CD14-positive monocyte (primary cell): ENCODE results near the gene HDAC4. TPM values are rescaled to one million over a fixed set of nuclear protein-coding genes. Genes with fewer than 3 reads are reported as not detected.

ENCODE experiments used
- DNase-seq, 3 donors: peaks; one replicate each; pipeline ENCODE4 v3.0.0-alpha.2; 2011 to 2022
- H2AFZ ChIP-seq: 2 replicates; pipeline ENCODE4 v1.6.0; 2012; ENCODE audit warnings: mild to moderate bottlenecking, low read depth, low read length, inconsistent platforms; ENCODE audit not compliant: insufficient read depth, poor library complexity, severe bottlenecking
- H3K27ac ChIP-seq, 2 donors: 1 replicate in 1 of 2; 2 replicates in 1 of 2; pipeline ENCODE4 v1.5.1; 2012 to 2013; ENCODE audit warnings: low read length in 2 of 2, control low read depth in 1 of 2, inconsistent platforms in 1 of 2, low read depth in 1 of 2, mild to moderate bottlenecking in 1 of 2
- H3K27me3 ChIP-seq, 2 donors: one replicate each; pipeline versions ENCODE4 v1.6.0 to v1.6.1; 2011 to 2013; ENCODE audit warnings: low read length in 2 of 2; ENCODE audit not compliant: control insufficient read depth in 2 of 2, insufficient read depth in 2 of 2
- H3K36me3 ChIP-seq, 2 donors: replicated peaks in 1 of 2; 1 replicate in 1 of 2; 2 replicates in 1 of 2; pipeline versions ENCODE4 v1.5.1 to v1.6.1; 2012 to 2013; ENCODE audit warnings: low read length in 2 of 2, control low read depth in 1 of 2, inconsistent platforms in 1 of 2, mild to moderate bottlenecking in 1 of 2; ENCODE audit not compliant: insufficient read depth in 2 of 2, control insufficient read depth in 1 of 2
- H3K4me1 ChIP-seq, 2 donors: 1 replicate in 1 of 2; 2 replicates in 1 of 2; pipeline versions ENCODE4 v1.5.1 to v1.6.1; 2012 to 2013; ENCODE audit warnings: low read length in 2 of 2, control low read depth in 1 of 2, inconsistent platforms in 1 of 2, mild to moderate bottlenecking in 1 of 2, moderate library complexity in 1 of 2; ENCODE audit not compliant: insufficient read depth in 2 of 2, control insufficient read depth in 1 of 2
- H3K4me2 ChIP-seq: replicated peaks from 2 replicates; pipeline ENCODE3; 2012; ENCODE audit warnings: low read length, moderate library complexity, mild to moderate bottlenecking; ENCODE audit not compliant: poor library complexity, severe bottlenecking; ENCODE audit errors: extremely low read depth
- H3K4me3 ChIP-seq, 3 experiments: fragments of 200-600 bp in 1 of 3; sonication (generic) in 1 of 3; replicated peaks in 1 of 3; 1 replicate in 2 of 3; 2 replicates in 1 of 3; pipeline ENCODE4 v1.5.1; 2011 to 2013; ENCODE audit warnings: low read length in 3 of 3, mild to moderate bottlenecking in 3 of 3, control low read depth in 2 of 3, low read depth in 2 of 3, inconsistent platforms in 1 of 3, moderate library complexity in 1 of 3
- H3K79me2 ChIP-seq: 2 replicates; pipeline ENCODE4 v1.6.0; 2012; ENCODE audit warnings: mild to moderate bottlenecking, control low read depth, inconsistent platforms, low read length, moderate library complexity; ENCODE audit not compliant: insufficient read depth
- H3K9ac ChIP-seq: 2 replicates; pipeline ENCODE4 v1.6.0; 2017; ENCODE audit warnings: low read length, mild to moderate bottlenecking; ENCODE audit not compliant: insufficient read depth, poor library complexity, severe bottlenecking
- H3K9me3 ChIP-seq, 2 donors: replicated peaks in 1 of 2; 1 replicate in 1 of 2; 2 replicates in 1 of 2; pipeline versions ENCODE4 v1.5.1 to v1.6.1; 2012 to 2013; ENCODE audit warnings: low read length in 2 of 2, control low read depth in 1 of 2; ENCODE audit not compliant: control insufficient read depth in 1 of 2, insufficient read depth in 1 of 2
- H4K20me1 ChIP-seq: 2 replicates; pipeline ENCODE4 v1.6.0; 2012; ENCODE audit warnings: mild to moderate bottlenecking, low read length, control low read depth, moderate library complexity; ENCODE audit not compliant: insufficient read depth
- H3K27ac Mint-ChIP-seq, 7 donors: one replicate each; pipeline ENCODE4 v1.8.0; 2020; ENCODE audit warnings: mild to moderate bottlenecking in 7 of 7, mixed read lengths in 7 of 7, moderate library complexity in 6 of 7, inconsistent platforms in 2 of 7
- H3K27me3 Mint-ChIP-seq, 3 donors: one replicate each; pipeline ENCODE4 v1.8.0; 2021 to 2022; ENCODE audit warnings: low read depth in 3 of 3, mild to moderate bottlenecking in 3 of 3, mixed read lengths in 3 of 3, moderate library complexity in 3 of 3, inconsistent platforms in 1 of 3
- H3K36me3 Mint-ChIP-seq, 2 donors: one replicate each; pipeline ENCODE4 v1.8.0; 2020; ENCODE audit warnings: mixed read lengths in 2 of 2, inconsistent platforms in 1 of 2, mild to moderate bottlenecking in 1 of 2
- H3K4me1 Mint-ChIP-seq: one replicate; pipeline ENCODE4 v1.8.0; 2020; ENCODE audit warnings: mild to moderate bottlenecking, mixed read lengths
- H3K4me3 Mint-ChIP-seq, 2 donors: one replicate each; pipeline ENCODE4 v1.8.0; 2020; ENCODE audit warnings: mild to moderate bottlenecking in 2 of 2, mixed read lengths in 2 of 2, moderate library complexity in 1 of 2
- H3K9me3 Mint-ChIP-seq, 7 donors: one replicate each; pipeline ENCODE4 v1.8.0; 2020 to 2022; ENCODE audit warnings: mixed read lengths in 7 of 7, mild to moderate bottlenecking in 6 of 7, moderate library complexity in 6 of 7, inconsistent platforms in 2 of 7
- WGBS: methylation state at CpG from one replicate; pipeline ENCODE4 v1.1.5; 2013; ENCODE audit warnings: missing lambda C conversion rate; ENCODE audit not compliant: insufficient coverage; 5-methylcytosine and 5-hydroxymethylcytosine counted together
- intact Hi-C, 2 donors: fragments of 100-400 bp; cut with micrococcal nuclease; formaldehyde crosslinking; loops; one replicate each; pipeline versions ENCODE4 v1.15.0 to v1.15.1; 2023
- polyA plus RNA-seq, 3 donors: library from polyadenylated mRNA; depleted of rRNA in 1 of 3; unstranded in 2 of 3; stranded (reverse) in 1 of 3; fragments of 300-500 nt in 2 of 3; fragments of >200 nt in 1 of 3; fragmentation: Illumina TruSeq in 2 of 3; gene quantifications; 1 replicate in 2 of 3; 2 replicates in 1 of 3; pipeline ENCODE4 v1.2.3, GENCODE V29; 2012 to 2021
- TF ChIP-seq, protein P1 (sequence below): fragments of 200-600 bp; IDR thresholded peaks from one replicate; pipeline ENCODE4 v1.8.0; 2022; ENCODE audit warnings: antibody characterized with exemption, mild to moderate bottlenecking

The HDAC4 gene
- polyA plus RNA-seq, 3 donors: 3.3 to 23.0 (median 4.5) TPM

DNA sequence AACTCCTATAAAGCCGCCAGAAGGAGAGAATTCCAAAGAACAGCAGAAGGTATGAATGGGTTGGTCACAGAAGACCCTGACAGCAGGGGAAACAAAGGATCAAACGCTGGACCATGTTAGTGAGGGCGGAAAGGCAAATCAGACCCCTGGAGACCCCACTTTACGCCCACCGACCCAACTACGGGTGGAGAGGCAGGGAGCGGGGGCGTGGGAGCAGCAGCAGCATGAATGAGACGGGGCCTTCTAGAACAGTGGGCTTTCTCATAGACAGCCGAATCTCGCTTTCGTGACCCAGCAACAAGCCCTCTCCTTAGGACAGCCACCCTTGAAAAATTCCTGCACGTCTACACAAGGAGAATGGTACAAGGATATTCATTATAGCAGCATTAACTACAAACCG lies 191.0 kb downstream of the HDAC4 start:
- no peaks in the 10 kb centered on the region for H3K27me3 ChIP-seq
- Mint-ChIP-seq H3K4me1 (peaks cover 79% of the 10 kb centered on the region), H3K27me3 (peaks cover 0 to 2% (median 0%) of the 10 kb centered on the region in 3 donors), H3K36me3 (peaks cover 11 to 16% of the 10 kb centered on the region in 2 donors), H3K27ac (peak overlapping the region in 6 of 7 donors; percentile 28 to 87 (median 69)), H3K9me3 (no peaks in the 10 kb centered on the region), H3K4me3 (no peak overlapping the region)
- over 99% methylated on average over 12 of the region's 14 CpGs for WGBS
- H4K20me1 ChIP-seq: peaks cover 1% of the 10 kb centered on the region
- TF ChIP-seq, protein P1, sequence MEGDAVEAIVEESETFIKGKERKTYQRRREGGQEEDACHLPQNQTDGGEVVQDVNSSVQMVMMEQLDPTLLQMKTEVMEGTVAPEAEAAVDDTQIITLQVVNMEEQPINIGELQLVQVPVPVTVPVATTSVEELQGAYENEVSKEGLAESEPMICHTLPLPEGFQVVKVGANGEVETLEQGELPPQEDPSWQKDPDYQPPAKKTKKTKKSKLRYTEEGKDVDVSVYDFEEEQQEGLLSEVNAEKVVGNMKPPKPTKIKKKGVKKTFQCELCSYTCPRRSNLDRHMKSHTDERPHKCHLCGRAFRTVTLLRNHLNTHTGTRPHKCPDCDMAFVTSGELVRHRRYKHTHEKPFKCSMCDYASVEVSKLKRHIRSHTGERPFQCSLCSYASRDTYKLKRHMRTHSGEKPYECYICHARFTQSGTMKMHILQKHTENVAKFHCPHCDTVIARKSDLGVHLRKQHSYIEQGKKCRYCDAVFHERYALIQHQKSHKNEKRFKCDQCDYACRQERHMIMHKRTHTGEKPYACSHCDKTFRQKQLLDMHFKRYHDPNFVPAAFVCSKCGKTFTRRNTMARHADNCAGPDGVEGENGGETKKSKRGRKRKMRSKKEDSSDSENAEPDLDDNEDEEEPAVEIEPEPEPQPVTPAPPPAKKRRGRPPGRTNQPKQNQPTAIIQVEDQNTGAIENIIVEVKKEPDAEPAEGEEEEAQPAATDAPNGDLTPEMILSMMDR: no peak
- H3K9ac ChIP-seq: no peak overlapping the region
- H3K27ac ChIP-seq: peak overlapping the region in 1 of 2 donors; percentile 72
- no peak overlapping the region for H3K4me2 ChIP-seq
- H2AFZ ChIP-seq: no peak overlapping the region
- DNase-seq: no peak
- peaks cover 55 to 64% of the 10 kb centered on the region in 2 donors for H3K4me1 ChIP-seq
- H3K79me2 ChIP-seq: peaks cover 100% of the 10 kb centered on the region
- no peak overlapping the region for H3K4me3 ChIP-seq
- peaks cover under 1 to 13% of the 10 kb centered on the region in 2 donors for H3K36me3 ChIP-seq
- intact Hi-C loops: no loop called here
- H3K9me3 ChIP-seq: no peaks in the 10 kb centered on the region

DNA sequence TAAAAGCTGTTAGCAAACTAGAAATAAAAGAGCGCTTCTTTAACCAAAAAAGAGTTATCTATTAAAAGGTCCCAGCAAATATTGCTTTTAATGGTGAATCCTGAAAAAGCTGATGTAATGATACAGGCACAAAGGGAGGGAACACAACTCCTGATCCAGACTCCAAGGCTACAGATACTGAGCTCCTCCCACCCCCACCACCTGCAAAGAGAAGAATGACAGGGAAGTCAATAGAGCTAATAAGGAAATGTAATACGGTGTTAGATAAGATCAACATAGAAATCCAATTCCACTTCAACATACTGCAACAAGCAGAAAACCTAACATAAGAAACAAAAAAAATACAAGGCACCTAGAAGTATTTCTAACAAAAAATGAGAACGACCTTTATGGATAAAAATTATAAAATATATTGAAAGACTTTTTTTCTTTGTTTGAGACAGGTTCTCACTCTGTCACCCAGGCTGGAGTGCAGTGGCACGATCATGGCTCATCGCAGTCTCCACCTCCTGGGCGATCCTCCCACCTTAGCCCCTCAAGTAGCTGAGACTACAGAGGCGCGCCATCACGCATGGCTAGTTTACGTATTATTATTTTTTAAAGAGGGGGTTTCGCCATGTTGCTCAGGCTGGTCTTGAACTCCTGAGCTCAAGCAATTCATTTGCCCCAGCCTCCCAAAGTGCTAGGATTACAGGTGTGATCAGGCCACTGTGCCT lies 192.2 kb downstream of the HDAC4 start:
- H3K27ac Mint-ChIP-seq: peak overlapping the region in 6 of 7 donors; percentile 19 to 87 (median 62)
- H3K36me3 ChIP-seq: peaks cover 0 to 1% of the 10 kb centered on the region in 2 donors
- no peaks in the 10 kb centered on the region for H3K27me3 ChIP-seq
- no peaks in the 10 kb centered on the region for H3K9me3 ChIP-seq
- H3K9me3 Mint-ChIP-seq: no peaks in the 10 kb centered on the region
- no peak for DNase-seq
- peaks cover 66 to 73% of the 10 kb centered on the region in 2 donors for H3K4me1 ChIP-seq
- peaks cover 80% of the 10 kb centered on the region for H3K4me1 Mint-ChIP-seq
- H3K27ac ChIP-seq: peak overlapping the region in 1 of 2 donors; percentile 72
- H4K20me1 ChIP-seq: peaks cover 7% of the 10 kb centered on the region
- peaks cover 100% of the 10 kb centered on the region for H3K79me2 ChIP-seq
- no peak overlapping the region for H3K4me3 ChIP-seq
- peaks cover 5 to 9% of the 10 kb centered on the region in 2 donors for H3K36me3 Mint-ChIP-seq
- no peak overlapping the region for H2AFZ ChIP-seq
- no peak overlapping the region for H3K4me2 ChIP-seq
- TF ChIP-seq, protein P1: no peak
- intact Hi-C loops: no loop called here
- WGBS: no CpG with 5 or more reads among the region's 11 CpGs
- no peak overlapping the region for H3K4me3 Mint-ChIP-seq
- H3K9ac ChIP-seq: no peak overlapping the region
- H3K27me3 Mint-ChIP-seq: no peaks in the 10 kb centered on the region
